Calu3 (cell line): Measurements from ENCODE around the gene SLC45A3. TPM values are rescaled to one million over a fixed set of nuclear protein-coding genes. Genes with fewer than 3 reads are reported as not detected.
A peak's percentile ranks its signal among the peaks of the same experiment; 100 is the strongest.

Experiments
- BruUV-seq: library from RNA; stranded (reverse); fragments of 400-500 nt; replicated peaks from 2 replicates; lab custom pipeline; 2021; lab: Mats Ljungman, UMichigan
- CTCF ChIA-PET: fragments of 300-600 bp; sonication (Branson Sonifier 250); formaldehyde crosslinking; loops from one replicate; lab custom pipeline; 2022; ENCODE audit warnings: antibody characterized with exemption; lab: Charles Lee
- DNase-seq: peaks from one replicate; pipeline ENCODE4 v3.0.0; 2022
- H3K27ac Mint-ChIP-seq: one replicate; pipeline ENCODE4 v1.8.0; 2022; ENCODE audit warnings: mixed read lengths; ENCODE audit not compliant: unreplicated experiment
- H3K27me3 Mint-ChIP-seq: one replicate; pipeline ENCODE4 v1.8.0; 2022; ENCODE audit warnings: mixed read lengths; ENCODE audit not compliant: unreplicated experiment
- H3K36me3 Mint-ChIP-seq: one replicate; pipeline ENCODE4 v1.8.0; 2022; ENCODE audit warnings: mild to moderate bottlenecking, moderate library complexity, mixed read lengths; ENCODE audit not compliant: insufficient read depth, unreplicated experiment
- H3K4me1 Mint-ChIP-seq: one replicate; pipeline ENCODE4 v1.8.0; 2022; ENCODE audit warnings: mild to moderate bottlenecking, low read depth, mixed read lengths; ENCODE audit not compliant: unreplicated experiment
- H3K4me3 Mint-ChIP-seq: one replicate; pipeline ENCODE4 v1.8.0; 2022; ENCODE audit warnings: mild to moderate bottlenecking, low read depth, moderate library complexity, mixed read lengths; ENCODE audit not compliant: unreplicated experiment
- H3K9me3 Mint-ChIP-seq: one replicate; pipeline ENCODE4 v1.8.0; 2022; ENCODE audit warnings: low read depth, mixed read lengths; ENCODE audit not compliant: unreplicated experiment
- intact Hi-C: fragments of 100-400 bp; cut with micrococcal nuclease; formaldehyde crosslinking; loops from one replicate; pipeline ENCODE4 v1.10.0; 2022; ENCODE audit not compliant: unreplicated experiment
- total RNA-seq: library from RNA; stranded (reverse); gene quantifications from 2 replicates; pipeline ENCODE4 v1.2.3, GENCODE V29; 2022
- TF ChIP-seq, protein P1 (sequence below): fragments of 200-600 bp; IDR thresholded peaks from one replicate; pipeline ENCODE4 v1.8.0; 2022; ENCODE audit warnings: antibody characterized with exemption; ENCODE audit not compliant: unreplicated experiment

The SLC45A3 gene
- total RNA-seq, 1 experiment from 2014 or later: 27.5 TPM

DNA sequence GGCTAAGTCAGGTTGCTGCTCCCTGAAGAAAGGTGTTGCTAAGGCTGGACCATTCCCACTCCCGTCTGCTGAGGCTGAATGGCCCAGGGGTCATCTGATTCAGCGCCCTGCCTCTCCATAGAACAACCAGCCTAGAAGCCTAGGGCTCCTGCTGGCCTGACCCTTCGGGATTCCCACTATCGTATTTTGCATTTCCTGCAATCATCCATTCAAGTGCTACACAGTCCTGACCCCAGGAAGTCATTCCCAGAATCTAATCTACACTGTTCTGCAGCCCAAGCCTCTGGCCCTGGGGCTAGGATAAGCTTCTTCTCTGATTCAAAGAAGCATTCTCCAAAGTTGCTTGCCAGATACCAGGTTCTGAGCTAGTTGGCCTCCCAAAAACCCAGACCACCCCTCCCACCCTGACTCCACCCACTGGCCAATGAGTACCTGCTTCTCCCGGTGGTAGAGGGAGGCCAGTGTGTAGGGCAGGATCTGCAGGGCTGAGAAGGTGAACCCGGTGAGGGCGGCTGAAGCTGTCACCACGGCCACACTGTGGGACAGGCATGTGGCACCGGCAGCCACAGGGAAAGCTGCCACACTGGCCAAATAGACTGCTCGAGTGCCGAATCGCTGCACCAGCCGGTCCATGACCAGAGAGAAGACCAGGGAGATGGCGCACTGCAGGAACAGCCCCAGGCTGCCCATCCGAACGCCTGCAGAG, 18.7 kb downstream of the SLC45A3 start:
- Mint-ChIP-seq H3K36me3 (peaks cover 28% of the 10 kb centered on the region), H3K27ac (peak overlapping the region; percentile 6), H3K4me3 (no peak overlapping the region), H3K9me3 (no peaks in the 10 kb centered on the region), H3K4me1 (peaks cover 60% of the 10 kb centered on the region), H3K27me3 (no peaks in the 10 kb centered on the region)
- no TSS peak for BruUV-seq
- TF ChIP-seq, protein P1, sequence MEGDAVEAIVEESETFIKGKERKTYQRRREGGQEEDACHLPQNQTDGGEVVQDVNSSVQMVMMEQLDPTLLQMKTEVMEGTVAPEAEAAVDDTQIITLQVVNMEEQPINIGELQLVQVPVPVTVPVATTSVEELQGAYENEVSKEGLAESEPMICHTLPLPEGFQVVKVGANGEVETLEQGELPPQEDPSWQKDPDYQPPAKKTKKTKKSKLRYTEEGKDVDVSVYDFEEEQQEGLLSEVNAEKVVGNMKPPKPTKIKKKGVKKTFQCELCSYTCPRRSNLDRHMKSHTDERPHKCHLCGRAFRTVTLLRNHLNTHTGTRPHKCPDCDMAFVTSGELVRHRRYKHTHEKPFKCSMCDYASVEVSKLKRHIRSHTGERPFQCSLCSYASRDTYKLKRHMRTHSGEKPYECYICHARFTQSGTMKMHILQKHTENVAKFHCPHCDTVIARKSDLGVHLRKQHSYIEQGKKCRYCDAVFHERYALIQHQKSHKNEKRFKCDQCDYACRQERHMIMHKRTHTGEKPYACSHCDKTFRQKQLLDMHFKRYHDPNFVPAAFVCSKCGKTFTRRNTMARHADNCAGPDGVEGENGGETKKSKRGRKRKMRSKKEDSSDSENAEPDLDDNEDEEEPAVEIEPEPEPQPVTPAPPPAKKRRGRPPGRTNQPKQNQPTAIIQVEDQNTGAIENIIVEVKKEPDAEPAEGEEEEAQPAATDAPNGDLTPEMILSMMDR: no peak
- CTCF ChIA-PET: interaction anchor here (1.4 to 5.2 kb wide), 2 partner anchors 19 to 50 kb away, joined by 4 to 101 read pairs; partner anchors contain the start of gene SLC45A3
- DNase-seq: no peak
- intact Hi-C loops: no loop called here

DNA sequence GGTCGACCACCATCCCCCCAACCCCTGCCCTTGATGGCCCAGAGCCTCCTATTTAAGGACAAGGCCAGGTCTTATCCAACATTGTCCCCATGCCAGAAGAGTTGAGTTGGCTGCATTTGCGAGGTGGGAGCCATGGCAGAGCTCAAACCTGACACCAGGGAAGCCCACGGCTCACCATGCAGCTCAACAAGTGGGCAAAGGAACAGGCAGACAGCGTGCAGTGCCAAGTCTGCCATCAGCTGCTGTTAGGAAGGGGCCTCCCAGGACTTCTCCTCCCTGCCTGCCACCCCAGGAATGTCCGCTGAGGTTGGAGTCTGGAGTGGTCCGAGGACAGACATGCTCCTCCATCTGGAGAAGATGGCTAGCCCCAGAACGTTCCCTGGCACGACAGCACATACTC, 19.9 kb downstream of the SLC45A3 start:
- BruUV-seq: no TSS peak
- Mint-ChIP-seq H3K27ac (peak overlapping the region; percentile 6), H3K4me3 (no peak overlapping the region), H3K27me3 (no peaks in the 10 kb centered on the region), H3K4me1 (peaks cover 48% of the 10 kb centered on the region), H3K9me3 (no peaks in the 10 kb centered on the region), H3K36me3 (peaks cover 28% of the 10 kb centered on the region)
- TF ChIP-seq, protein P1: no peak
- CTCF ChIA-PET: interaction anchor here (1.4 to 6.9 kb wide), 3 partner anchors 20 to 68 kb away, joined by 4 to 146 read pairs (median 101); partner anchors contain the start of gene SLC45A3
- intact Hi-C loops: no loop called here
- DNase-seq: no peak

DNA sequence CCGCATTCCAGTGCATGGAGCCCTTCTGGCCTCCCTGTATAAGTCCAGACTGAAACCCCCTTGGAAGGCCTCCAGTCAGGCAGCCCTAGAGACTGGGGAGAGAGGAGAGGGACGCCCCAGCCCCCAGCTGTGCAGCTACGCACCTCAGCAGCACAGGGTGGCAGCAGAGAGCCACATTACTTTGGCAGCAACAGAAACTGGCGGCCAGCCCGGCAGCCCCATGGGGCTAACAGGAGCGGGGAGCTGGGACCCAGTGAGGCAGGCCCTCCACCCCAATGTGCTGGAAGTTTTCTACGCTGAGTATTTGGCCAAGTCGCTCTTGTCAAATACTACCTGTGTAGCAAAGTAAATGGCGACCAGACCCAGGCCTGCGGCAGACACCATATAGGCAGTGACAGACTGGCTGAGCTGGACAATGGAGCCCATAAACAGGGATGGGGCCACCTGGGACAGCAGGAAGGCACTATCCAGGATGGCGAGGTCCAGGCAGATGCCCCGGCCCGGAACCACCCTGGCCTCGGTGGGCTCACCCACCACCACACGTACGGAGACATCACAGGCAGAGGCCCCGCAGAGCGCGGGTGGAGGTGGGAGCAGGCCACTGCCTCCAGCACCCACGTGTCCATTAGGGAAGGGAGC, 21.2 kb downstream of the SLC45A3 start:
- Mint-ChIP-seq H3K27me3 (no peaks in the 10 kb centered on the region), H3K4me3 (no peak overlapping the region), H3K4me1 (peaks cover 35% of the 10 kb centered on the region), H3K9me3 (no peaks in the 10 kb centered on the region), H3K36me3 (peaks cover 28% of the 10 kb centered on the region), H3K27ac (no peak overlapping the region)
- no TSS peak for BruUV-seq
- intact Hi-C loops: loop anchor here (1.0 kb wide), 2 partner anchors 52 to 130 kb away; no protein-coding TSS in a partner anchor
- TF ChIP-seq, protein P1: peak; percentile 82
- peak; percentile 89 for DNase-seq
- CTCF ChIA-PET: interaction anchor here (0.6 to 6.9 kb wide), 26 partner anchors 9 to 318 kb away, joined by 3 to 146 read pairs (median 6); partner anchors contain the start of genes ELK4 and SLC45A3

DNA sequence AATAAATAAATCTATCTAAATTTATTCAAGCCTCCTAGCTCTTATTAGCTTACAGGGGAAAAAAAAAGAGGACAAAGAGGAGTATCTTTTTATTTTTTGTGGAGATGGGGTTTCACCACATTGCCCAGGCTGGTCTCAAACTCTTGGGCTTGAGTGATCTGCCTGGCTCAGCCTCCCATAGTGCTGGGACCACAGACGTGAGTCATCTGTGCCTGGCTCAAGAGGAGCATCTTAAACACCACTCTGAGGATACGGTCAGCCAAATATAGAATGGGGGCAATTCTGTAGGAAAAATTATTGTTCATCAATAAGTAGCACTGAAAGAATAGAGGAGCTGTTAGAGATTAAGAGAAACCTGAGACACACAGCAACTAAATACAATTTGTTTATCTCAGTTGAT, 24.1 kb downstream of the SLC45A3 start:
- H3K9me3 Mint-ChIP-seq: no peaks in the 10 kb centered on the region
- intact Hi-C loops: no loop called here

More for the DNA sequence above, 24.1 kb downstream of the SLC45A3 start:
- TF ChIP-seq, protein P1: no peak
- CTCF ChIA-PET: interaction anchor here (1.5 to 6.9 kb wide), 3 partner anchors 55 to 119 kb away, joined by 3 to 146 read pairs (median 3); no protein-coding TSS in a partner anchor
- no peaks in the 10 kb centered on the region for H3K27me3 Mint-ChIP-seq
- no TSS peak for BruUV-seq
- no peak overlapping the region for H3K27ac Mint-ChIP-seq
- H3K4me3 Mint-ChIP-seq: no peak overlapping the region
- peaks cover 15% of the 10 kb centered on the region for H3K36me3 Mint-ChIP-seq
- no peak for DNase-seq
- peaks cover 9% of the 10 kb centered on the region for H3K4me1 Mint-ChIP-seq
